ENCODE results near the gene PLEKHN1. TPM values are rescaled to one million over a fixed set of nuclear protein-coding genes. Genes with fewer than 3 reads are reported as not detected.
"Not testable (repeated sequence)": the region's sequence is repeated elsewhere in the genome, so short reads cannot be mapped to it uniquely, and the experiment has no call there.

The PLEKHN1 gene
- total RNA-seq, 1 donor from 2014 or later: 1.4 TPM

DNA sequence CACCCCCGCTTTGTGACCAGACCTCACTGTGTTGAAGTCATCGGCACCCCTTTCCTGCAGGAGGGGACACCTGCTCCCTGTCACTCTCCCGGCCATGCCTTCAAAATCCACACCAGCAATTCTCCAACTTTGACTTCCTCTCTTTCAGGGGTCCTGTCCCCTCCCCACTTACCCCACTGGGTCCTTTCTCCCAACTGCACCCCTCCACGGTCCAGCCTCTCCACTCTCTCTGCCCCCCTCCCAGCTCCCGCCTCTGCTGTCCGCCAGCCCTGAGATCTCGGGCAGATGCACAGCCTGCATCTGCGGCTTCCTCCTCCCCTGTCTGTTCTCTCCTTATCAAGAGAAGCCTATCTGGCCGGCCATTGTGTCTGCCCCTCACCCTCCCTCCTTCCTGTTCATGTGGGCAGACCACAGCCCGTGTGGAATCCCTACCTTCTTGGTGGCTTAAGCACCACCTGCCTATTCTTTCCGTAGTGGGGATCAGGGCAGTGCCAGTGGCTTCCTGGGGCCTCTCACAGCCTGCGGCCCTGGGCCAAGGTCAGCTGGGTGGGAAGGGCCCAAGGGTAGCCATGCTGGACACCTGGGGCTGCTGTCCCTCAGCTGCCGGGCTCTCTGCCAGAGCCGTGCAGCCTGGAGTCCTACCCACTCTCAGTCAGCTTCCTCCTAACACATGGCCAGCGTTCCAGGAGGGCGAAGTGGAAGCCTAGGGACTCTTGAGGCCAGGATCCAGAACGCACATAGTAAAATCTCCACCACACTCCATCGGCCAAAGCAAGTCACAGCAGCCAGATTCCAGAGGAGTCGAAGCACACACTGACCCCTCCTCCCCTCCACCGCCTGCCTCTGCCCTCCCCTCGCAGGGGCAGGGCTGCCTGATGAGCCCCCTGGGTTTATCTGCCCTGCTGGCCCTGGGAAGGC is 38.8 kb downstream of the PLEKHN1 start:
- DNase-seq (ENCODE audit: extremely low read depth, low read depth, low spot score): no peak

GRCh38 chr1:1005774-1006304 is 39.6 kb downstream of the PLEKHN1 start:
- no peak for DNase-seq (ENCODE audit: extremely low read depth, low read depth, low spot score)

DNA sequence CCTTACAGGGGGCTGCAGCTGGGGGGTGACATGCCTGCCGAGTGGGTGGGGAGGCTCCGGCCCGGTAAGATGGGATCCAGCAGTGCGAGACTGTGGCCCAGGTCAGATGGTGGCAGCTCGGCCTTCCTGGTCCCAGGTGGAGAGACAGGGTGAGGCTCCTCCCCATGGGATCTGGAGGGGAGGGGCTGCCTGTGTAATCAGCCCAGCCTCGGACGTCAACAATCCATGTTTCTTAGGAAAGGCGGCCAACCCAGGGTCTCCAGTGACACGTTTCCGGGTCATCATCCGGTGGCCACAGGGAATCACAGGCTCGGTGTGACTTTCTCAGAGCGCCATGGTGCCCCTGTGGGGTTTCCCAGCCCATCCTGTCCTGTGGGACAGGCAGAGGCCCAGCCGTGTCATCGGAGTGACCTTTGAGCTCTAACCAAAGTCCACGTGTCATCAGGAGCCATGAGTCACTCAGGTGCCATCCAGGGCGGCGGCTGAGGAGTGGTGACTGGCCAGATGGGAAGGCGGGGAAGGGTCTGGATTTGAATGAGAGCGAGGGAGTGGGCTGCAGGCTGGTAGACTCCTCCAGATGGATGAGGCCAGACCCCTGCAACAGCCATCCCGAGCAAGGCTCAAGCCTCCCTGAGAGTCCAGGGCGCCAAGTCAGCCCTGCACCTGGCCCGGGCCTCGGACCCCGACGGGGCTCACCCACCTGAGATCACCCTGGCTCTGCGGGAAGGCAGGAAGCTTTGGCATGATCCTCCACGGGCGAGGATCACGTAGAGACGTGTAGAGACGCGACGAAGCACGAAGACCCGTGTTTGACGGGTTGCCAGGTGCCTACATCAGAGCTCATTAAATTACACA is 40.2 kb downstream of the PLEKHN1 start:
- no peak for DNase-seq (ENCODE audit: extremely low read depth, low read depth, low spot score)

- not testable (repeated sequence) for DNase-seq (ENCODE audit: extremely low read depth, low read depth, low spot score)
Observed at GRCh38 chr1:1010131-1010530, 43.8 kb downstream of the PLEKHN1 start.

- DNase-seq (ENCODE audit: extremely low read depth, low read depth, low spot score): no peak
Observed at GRCh38 chr1:1011396-1011949, 45.2 kb downstream of the PLEKHN1 start.

GRCh38 chr1:1012736-1013104 is 46.4 kb downstream of the PLEKHN1 start:
- DNase-seq (ENCODE audit: extremely low read depth, low read depth, low spot score): not testable (repeated sequence)

- DNase-seq (ENCODE audit: extremely low read depth, low read depth, low spot score): peak; percentile 51
Observed at GRCh38 chr1:1013105-1013921, 47.0 kb downstream of the PLEKHN1 start, which contains the start of gene ISG15. ISG15 (plus strand) TSS chr1:1013497; CDS start chr1:1013574, 77 bp downstream.

- DNase-seq (ENCODE audit: extremely low read depth, low read depth, low spot score): no peak
Observed at GRCh38 chr1:1013922-1014648, 47.8 kb downstream of the PLEKHN1 start.

GRCh38 chr1:1014799-1015681 is 48.8 kb downstream of the PLEKHN1 start:
- DNase-seq (ENCODE audit: extremely low read depth, low read depth, low spot score): no peak

- DNase-seq (ENCODE audit: extremely low read depth, low read depth, low spot score): not testable (repeated sequence)
Observed at GRCh38 chr1:1017397-1018320, 51.4 kb downstream of the PLEKHN1 start.

DNA sequence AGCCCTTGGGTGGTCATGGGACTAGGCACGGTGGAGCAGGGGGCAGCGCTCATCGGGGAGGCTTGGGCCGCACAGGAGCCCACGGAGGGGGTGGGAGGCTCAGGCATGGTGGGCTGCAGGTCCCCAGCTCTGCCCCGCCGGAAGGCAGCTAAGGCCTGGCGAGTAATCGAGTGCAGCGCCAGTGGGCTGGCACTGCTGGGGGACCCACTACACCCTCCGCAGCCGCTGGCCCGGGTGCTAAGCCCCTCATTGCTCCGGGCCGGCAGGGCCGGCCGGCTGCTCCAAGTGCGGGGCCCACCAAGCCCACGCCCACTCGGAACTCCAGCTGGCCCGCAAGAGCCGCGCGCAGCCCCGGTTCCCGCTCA is 52.0 kb downstream of the PLEKHN1 start:
- DNase-seq (ENCODE audit: extremely low read depth, low read depth, low spot score): not testable (repeated sequence)

DNA sequence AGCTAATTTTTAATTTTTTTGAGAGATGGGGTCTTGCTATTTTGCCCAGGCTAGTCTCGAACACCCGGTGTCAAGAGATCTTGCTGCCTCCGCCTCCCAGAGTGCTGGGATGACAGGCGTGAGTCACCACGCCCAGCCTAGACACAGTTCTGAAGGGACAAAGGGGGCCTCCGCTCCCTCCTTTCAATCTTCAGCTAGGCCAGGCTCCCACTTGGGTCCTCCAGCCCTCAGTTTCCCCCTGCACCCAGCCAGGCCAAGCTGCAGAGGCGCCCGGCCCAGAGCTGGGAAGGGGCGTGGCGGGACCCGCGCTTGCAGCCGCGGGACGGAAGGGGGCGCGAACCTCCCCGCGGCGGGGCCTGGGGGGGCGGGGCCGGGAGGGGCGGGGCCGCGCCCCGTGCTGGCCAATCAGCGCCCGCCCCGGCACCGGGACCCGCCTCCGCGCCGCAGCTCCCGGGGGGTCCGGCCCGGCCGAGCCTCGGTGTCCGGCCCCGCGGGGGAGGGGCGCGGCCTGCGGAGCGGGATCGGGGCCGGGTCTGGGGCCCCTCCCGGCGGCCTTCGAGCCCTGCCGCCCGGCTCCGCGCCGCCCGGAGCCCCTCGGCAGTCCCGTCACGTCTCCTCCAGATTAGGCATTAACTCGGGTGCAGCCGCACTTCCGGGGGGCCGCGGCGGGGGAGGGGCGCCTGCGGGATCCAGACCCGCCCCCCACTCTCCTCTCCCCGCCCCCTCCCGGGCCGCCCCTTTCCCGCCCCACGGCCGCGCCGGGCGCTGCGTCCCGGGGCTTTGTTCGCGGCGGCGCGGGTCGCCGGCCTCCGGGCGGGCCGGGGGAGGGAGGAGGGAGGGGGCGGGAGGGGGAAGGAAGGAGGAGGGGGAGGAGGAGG is 53.1 kb downstream of the PLEKHN1 start:
- no peak for DNase-seq (ENCODE audit: extremely low read depth, low read depth, low spot score)

DNA sequence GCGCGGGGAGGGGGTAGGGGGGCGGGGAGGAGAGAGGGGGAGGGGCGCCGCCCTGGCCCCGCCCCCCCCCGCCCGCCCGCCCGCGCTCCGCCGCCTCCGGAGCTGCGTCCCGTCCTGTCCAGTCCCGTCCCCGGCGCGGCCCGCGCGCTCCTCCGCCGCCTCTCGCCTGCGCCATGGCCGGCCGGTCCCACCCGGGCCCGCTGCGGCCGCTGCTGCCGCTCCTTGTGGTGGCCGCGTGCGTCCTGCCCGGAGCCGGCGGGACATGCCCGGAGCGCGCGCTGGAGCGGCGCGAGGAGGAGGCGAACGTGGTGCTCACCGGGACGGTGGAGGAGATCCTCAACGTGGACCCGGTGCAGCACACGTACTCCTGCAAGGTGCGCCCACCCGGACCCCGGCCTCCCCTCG is 53.7 kb downstream of the PLEKHN1 start, which contains the start of gene AGRN:
AGRN (plus strand) TSS at position 121 of the 405 bp plus-strand sequence; CDS start at position 174, 53 bp downstream.
- no peak for DNase-seq (ENCODE audit: extremely low read depth, low read depth, low spot score)

DNA sequence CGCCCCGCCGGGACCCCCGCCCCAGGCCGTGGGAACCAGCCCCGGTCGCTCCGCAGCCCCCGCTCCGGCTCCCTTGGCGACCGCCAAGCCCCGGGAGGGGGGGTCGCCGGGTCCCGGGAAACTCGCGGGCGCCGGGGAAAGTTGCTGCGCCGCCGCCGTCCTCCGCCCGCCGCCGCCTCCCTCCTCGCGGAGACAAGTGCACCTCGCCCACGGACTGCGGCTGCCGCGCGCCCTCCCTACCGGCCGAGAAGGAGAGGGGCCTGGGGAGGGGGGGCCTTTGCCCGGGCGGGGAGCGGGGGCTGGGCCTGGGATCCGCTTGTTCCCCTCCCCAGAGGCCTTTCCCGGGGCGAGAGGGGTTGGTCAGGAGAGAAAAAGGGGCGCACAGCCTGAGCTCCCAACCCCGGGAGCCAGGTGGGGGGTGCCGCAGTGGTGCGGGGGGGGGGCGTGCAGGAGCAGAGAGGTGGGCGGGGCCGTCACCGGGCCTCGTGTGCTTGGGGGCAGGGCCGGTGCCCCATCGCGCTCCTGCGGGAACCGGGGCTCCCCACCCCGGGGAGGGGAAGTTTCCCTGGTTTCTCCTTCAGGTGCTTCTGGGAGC is 54.2 kb downstream of the PLEKHN1 start:
- DNase-seq (ENCODE audit: extremely low read depth, low read depth, low spot score): no peak

DNA sequence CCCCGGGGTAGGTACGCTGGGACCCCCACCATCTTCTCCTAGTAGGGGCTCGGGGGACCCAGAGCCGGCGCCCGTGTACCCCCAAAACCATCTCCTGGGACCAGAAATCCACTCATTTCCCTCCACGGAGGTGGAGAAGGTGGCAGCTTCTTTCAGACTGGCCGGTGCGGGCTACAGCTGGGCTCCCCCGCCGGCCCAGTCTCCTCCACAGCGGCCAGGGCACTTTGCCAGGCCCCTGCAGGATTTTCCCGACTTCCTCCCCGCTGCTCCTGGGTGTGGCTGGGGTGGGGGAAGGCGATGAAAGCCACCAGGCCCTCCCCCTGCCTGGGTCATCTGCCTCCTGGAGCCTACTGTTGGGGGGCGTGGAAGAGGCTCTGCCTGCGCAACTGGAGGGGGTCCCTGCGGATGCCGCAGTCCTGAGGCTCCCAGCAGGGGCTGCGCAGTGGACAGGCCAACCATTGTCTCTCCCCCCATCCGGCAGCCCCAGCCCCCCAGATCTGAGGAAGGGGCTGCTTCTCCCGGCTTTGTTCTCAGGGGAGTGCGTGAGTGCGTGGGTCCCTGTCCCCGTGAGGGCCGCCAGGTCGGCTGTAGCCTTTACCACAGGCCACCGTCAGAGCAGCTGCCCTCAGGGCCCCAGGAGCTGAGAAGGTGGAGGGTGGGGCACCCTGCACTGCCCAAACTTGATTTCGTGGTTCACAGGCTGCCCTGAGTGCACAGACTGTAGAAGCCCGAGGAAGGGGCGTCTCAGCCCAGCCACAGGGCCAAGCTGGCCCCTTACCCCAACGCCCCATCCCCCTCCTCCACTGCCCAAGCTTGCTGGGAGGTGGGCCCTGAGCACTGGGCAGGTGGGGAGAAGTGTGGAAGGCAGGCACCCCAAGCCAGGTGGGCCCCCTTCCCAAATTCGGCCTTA is 55.0 kb downstream of the PLEKHN1 start:
- no peak for DNase-seq (ENCODE audit: extremely low read depth, low read depth, low spot score)

Measured in glomerular endothelial cell (primary cell).